Adrenal gland (tissue), 5 donors: ENCODE data around the gene PTBP1.

ENCODE experiments used
- POLR2A ChIP-seq, 2 donors: fragments of 450-650 bp; IDR thresholded peaks; one replicate each; pipeline ENCODE4 v1.6.1; 2017; ENCODE audit warnings: antibody characterized with exemption in 2 of 2, mild to moderate bottlenecking in 2 of 2, moderate library complexity in 1 of 2
- TF ChIP-seq, protein P1 (sequence below), 6 experiments: fragments of 450-650 bp in 4 of 6; fragments of 200-600 bp in 2 of 6; sonication (generic) in 1 of 6; IDR thresholded peaks; 1 replicate in 5 of 6; 2 replicates in 1 of 6; pipeline versions ENCODE4 v1.5.1 to v1.8.0; 2016 to 2021; ENCODE audit warnings: antibody characterized with exemption in 6 of 6, mild to moderate bottlenecking in 2 of 6, moderate library complexity in 1 of 6
- donor health status: DM: no; HTN: no; CAD: no.

DNA sequence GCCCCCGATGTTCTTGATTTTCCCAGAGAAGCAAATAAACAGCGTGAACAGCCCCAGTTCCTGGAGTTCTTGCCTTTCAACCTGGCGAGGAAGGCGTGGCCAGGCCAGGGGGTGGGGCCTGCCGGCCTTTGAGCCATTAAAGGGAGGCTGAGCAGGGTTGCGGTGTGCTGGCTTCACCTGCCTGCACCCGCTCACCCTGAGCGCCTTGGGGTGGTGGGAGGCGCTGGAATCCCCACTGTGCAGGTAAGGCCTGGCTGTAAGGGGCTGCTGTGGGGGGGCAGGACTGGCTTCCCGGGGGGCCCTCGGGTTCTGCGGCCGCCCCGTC is 49.0 kb upstream of the PTBP1 start:
- no peak for TF ChIP-seq POLR2A (IDR thresholded peaks at IDR 0.05)
- TF ChIP-seq, protein P1, sequence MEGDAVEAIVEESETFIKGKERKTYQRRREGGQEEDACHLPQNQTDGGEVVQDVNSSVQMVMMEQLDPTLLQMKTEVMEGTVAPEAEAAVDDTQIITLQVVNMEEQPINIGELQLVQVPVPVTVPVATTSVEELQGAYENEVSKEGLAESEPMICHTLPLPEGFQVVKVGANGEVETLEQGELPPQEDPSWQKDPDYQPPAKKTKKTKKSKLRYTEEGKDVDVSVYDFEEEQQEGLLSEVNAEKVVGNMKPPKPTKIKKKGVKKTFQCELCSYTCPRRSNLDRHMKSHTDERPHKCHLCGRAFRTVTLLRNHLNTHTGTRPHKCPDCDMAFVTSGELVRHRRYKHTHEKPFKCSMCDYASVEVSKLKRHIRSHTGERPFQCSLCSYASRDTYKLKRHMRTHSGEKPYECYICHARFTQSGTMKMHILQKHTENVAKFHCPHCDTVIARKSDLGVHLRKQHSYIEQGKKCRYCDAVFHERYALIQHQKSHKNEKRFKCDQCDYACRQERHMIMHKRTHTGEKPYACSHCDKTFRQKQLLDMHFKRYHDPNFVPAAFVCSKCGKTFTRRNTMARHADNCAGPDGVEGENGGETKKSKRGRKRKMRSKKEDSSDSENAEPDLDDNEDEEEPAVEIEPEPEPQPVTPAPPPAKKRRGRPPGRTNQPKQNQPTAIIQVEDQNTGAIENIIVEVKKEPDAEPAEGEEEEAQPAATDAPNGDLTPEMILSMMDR (IDR thresholded peaks at IDR 0.05): no peak
